GM21381 (cell line): ENCODE data around the gene ARHGAP24.
"Not testable (repeated sequence)": the region's sequence is repeated elsewhere in the genome, so short reads cannot be mapped to it uniquely, and the experiment has no call there.

ENCODE experiments used
- ATAC-seq: cut with Tn5 transposase; IDR thresholded peaks from one replicate; pipeline ENCODE4 v1.9.1; 2021; ENCODE audit warnings: mild to moderate bottlenecking, moderate library complexity; ENCODE audit not compliant: unreplicated experiment

ARHGAP24 gene

GRCh38 chr4:85642356-85643100 is 167.6 kb downstream of the ARHGAP24 start:
- ATAC-seq = no peak

- no peak for ATAC-seq
Measured at GRCh38 chr4:85644061-85644460, 169.1 kb downstream of the ARHGAP24 start.

GRCh38 chr4:85650908-85651307 is 176.0 kb downstream of the ARHGAP24 start:
- no peak for ATAC-seq

GRCh38 chr4:85656759-85657505 is 182.0 kb downstream of the ARHGAP24 start:
- ATAC-seq = no peak

DNA sequence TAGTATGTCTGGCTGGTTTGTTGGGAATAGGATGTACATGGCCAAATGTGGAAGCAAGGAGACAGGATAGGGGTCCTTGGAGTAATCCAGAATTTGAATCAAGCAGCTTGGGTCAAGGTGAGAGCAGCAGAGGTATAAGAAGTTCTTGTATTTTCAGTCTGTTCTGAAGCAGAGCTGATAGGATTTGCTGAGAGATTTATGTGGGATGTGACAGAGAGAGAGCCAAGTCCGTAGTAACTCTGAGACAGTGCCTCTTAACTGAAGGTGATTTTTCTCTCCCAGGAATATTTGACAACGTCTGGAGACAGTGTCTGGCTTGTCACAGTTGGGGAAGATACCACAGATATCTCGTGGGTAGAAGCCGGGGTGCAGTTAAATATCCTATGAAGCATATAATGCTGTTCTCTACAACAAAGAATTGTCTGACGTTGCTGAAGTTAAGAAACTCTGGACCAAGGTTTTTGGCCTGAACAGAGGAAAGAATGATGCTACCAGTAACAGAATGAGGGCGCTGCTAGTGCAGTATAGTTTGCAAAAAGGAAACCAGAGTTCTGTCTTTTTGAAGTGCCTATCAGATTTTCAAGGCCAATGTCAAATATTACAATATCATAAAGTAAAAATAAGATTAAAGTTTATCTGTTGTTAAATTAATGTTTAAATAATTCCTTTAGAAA is 184.0 kb downstream of the ARHGAP24 start:
- no peak for ATAC-seq

- ATAC-seq = no peak
Measured at GRCh38 chr4:85659610-85660218, 184.8 kb downstream of the ARHGAP24 start.

- ATAC-seq = not testable (repeated sequence)
Measured at GRCh38 chr4:85666625-85667024, 191.7 kb downstream of the ARHGAP24 start.

DNA sequence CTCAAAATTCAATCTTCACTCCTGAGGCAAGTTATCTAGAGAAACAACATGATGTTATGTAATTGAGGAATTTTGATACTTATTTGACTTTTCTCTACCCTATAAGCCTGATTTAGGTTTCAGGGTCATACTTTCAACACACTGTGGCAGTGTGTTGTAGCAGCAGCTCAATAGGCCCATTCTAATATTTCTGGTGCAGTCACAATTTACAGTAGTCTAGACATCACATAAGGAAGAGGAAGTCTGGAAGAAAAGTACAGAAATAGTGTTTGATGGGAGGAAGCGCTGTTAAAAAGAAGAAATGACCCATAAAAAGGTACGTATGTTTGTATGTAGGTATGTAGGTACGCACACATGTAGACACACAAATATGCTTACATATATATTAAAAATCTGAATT is 194.3 kb downstream of the ARHGAP24 start:
- ATAC-seq = no peak

DNA sequence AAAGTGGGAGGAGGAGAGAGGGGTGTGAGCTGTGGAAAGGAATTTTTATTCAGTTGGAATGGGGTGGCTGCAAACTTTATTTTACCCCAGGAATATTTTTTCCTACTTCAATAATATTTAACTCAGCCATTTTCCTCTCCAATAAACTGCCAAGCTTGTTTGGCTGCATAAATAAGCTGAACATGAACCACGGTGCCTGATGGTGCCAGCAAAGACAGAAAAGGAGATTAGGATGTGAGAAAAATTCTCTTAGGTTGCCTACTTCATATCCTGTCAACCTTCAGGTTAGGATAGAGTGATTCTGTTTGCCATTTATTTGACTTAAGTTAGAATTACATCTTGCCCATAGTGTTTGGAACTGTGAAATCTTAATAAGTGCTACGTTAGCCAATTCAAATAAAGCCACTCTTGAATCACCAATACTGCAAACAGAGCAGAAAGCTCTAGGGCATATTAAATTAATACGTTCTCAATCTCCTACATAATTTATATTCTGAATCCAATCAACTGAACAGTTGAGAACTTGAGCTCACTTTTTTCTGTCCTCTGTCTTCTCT is 195.1 kb downstream of the ARHGAP24 start:
- ATAC-seq = no peak

- no peak for ATAC-seq
Measured at GRCh38 chr4:85671120-85671519, 196.2 kb downstream of the ARHGAP24 start.

DNA sequence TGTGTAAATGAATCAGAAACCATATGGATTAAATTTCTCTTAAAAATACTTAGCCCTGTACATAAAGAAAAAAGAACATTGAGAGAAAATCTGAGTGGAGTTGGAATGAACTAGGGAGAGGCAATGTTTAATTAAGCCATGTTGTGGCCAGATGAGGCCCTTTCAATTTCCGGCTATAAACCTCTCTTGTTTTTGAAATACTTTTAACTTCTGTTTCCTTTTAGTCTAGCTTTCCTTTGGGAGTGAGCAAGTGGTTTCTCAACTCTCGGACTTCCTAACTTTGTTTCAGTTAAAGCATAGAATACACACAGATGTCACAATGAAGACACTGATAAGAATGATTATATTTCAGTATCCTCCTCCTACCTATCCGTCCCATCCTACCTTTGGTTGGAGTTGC is 197.2 kb downstream of the ARHGAP24 start:
- no peak for ATAC-seq

DNA sequence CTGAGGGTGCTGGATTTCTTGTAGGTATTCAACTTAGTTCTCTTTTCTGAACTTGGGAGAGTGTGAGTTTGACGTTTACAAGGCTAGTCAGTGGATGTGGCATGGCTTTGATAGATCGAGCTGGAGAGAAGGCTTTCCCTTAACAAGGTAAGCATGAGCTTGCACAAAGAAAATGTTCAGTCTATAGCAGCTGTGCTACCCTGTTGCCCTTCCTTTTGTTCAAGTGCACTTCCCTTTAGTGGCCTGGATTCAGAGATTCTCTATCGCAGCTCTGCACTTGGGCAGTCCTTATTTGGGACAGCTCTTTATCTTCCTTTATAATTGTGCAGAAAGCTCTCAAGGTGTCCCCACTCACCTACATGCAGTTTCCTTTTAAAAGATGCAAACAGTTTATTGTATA is 198.0 kb downstream of the ARHGAP24 start:
- no peak for ATAC-seq

- no peak for ATAC-seq
Measured at GRCh38 chr4:85673540-85673939, 198.6 kb downstream of the ARHGAP24 start.

DNA sequence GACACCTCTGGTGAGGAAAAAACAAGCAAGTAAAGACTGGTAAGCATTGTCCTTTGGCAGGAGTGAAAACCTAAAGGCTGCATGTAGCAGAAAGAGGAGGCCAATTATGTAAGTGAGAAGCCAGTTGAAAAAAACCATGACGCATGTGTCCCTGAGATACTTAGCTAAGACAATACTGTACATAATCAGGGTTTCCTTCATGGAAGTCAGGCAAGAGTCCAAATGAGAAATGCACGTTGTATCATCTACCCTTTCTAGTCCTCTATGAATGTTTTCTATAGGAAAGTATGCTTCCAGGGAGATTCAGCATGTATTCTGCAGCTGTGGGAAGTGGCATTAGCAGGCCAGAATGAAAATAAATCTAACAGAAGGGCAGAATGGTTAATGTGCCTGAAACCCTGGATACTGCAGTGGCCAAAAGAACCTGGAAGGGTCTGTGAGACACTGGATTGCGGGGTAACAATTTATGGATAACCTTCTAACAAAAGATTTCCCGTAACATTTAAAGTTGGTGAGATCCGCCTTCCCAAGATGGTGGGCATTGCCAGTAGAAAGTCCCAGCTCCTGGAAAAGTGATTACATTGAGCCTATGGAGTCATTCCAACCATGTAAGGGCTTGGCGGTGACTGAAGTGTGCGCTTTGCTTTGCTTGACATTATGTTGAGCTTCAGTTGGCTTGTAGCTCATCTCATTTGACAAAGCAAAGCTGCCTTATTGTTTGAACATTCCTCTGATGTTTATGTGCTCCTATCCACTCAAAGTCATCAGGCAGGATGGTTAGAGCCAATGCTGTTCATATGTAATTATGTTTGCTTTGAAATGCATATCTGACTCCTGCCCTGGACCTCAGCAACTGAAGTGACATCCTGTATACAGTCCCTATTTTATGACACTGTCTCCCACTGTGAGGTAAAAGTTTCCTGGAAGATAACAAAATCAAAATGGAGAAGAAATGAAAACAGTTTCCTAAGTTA is 200.4 kb downstream of the ARHGAP24 start:
- no peak for ATAC-seq

- ATAC-seq = no peak
Measured at GRCh38 chr4:85676050-85676425, 201.1 kb downstream of the ARHGAP24 start.

GRCh38 chr4:85676850-85677590 is 202.1 kb downstream of the ARHGAP24 start:
- no peak for ATAC-seq

DNA sequence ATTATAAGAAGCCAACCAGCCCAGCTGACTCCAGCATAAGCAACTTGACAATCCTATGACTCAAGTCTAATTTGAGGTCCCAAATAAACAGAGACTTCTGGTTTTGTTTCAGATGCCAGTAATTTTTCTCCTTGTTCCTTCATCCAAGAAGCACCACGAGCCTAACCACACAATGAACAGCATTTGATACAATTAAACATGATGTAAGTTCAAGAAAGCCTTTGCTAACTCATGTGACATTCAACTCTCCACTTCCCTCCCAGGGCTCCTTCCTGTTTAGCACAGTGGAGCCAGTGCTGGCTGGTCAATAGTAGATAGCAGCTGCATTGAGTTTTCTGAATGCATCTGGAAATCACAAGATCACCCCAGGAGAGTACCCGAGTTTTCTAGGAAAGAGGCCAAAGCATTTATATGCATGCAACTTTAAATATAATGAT is 206.3 kb downstream of the ARHGAP24 start:
- no peak for ATAC-seq

DNA sequence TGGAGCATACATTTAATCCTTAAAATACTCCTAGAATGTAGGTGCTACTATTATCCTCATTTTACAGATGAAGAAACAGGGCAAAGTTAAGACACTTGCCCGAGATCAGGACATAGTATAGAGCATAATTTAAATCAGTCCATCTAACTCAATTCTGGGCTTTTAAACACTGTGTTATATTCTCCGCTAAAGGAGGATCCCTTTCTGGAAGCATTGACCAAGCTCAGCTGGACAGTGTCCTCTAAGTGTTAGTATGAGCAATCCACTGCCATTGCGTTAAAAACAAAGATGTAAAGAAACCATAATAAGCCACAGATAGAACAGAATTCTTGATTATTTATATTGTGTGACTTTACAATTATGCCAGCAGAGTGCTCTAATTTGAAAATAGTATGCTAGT is 207.0 kb downstream of the ARHGAP24 start:
- ATAC-seq = no peak

DNA sequence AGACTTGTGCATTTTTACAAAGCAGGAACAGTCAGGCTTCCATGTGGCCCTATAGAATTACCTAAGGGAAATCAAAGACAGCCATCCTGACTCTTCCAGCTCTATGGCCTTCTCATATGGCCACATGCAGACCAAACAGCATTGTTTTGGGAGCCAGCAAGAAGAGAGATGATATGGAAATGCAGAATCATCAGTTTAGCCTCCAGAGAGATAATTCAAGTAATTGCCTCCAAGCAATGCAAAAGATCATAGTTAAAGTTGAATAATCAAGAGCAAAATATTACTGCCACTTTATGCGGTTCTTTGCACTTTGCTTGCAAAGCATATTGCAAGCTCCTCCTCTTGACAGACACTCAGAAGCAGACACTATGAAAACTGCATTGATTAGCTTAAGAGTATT is 207.4 kb downstream of the ARHGAP24 start:
- no peak for ATAC-seq
